ENCODE data around the gene TPCN2.
A peak's percentile ranks its signal among the peaks of the same experiment; 100 is the strongest.

TPCN2 gene

GRCh38 chr11:69095300-69095699 is 46.6 kb downstream of the TPCN2 start:
- DNase-seq (ENCODE audit: low spot score): no peak

DNA sequence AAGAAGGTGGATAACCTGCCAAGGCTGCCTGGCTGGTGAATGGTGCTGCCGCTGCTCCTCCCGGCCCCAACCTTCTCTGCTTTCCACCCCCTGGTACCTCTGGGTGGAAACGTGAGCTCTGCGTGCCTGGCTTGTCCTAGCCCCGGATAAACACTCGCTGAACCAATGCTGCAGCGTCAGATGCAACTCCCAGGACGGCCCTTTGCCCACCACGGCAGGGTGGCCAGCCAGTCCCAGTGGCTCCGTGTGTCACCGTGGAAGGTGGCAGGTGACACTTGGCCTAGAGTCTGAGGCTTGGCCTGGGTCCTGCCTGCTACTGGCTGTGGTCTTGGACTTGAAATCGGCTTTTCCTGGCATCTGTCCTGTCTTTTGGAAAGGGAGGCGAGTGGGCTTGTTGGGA is 47.7 kb downstream of the TPCN2 start:
- no peak for DNase-seq (ENCODE audit: low spot score)

GRCh38 chr11:69097263-69097662 is 48.5 kb downstream of the TPCN2 start:
- no peak for DNase-seq (ENCODE audit: low spot score)

DNA sequence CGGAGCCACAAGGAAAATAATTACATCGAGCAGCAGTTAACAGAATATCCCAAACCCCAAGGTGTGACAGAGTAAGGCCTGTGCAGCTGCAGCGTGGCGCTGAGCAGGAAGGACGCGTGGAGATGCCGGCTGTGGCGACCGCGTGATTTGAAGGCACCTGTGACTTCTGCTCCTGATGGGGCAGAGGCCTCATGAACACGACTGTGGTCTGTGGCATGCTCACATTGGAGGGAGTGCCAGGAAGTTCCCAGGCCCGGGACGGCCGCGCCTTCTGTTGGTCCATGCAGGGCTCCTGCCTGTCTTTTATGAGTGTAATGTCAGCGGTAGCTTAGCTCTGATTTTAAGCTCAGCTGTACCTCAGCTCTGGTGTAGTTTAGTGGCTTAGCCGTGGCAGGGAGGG is 50.4 kb downstream of the TPCN2 start:
- DNase-seq (ENCODE audit: low spot score): no peak

GRCh38 chr11:69100454-69101114 is 51.9 kb downstream of the TPCN2 start:
- no peak for DNase-seq (ENCODE audit: low spot score)

- peak; percentile 89 for DNase-seq (ENCODE audit: low spot score)
Observed at GRCh38 chr11:69101115-69101791, 52.5 kb downstream of the TPCN2 start.

GRCh38 chr11:69101792-69102695 is 53.3 kb downstream of the TPCN2 start:
- no peak for DNase-seq (ENCODE audit: low spot score)

DNA sequence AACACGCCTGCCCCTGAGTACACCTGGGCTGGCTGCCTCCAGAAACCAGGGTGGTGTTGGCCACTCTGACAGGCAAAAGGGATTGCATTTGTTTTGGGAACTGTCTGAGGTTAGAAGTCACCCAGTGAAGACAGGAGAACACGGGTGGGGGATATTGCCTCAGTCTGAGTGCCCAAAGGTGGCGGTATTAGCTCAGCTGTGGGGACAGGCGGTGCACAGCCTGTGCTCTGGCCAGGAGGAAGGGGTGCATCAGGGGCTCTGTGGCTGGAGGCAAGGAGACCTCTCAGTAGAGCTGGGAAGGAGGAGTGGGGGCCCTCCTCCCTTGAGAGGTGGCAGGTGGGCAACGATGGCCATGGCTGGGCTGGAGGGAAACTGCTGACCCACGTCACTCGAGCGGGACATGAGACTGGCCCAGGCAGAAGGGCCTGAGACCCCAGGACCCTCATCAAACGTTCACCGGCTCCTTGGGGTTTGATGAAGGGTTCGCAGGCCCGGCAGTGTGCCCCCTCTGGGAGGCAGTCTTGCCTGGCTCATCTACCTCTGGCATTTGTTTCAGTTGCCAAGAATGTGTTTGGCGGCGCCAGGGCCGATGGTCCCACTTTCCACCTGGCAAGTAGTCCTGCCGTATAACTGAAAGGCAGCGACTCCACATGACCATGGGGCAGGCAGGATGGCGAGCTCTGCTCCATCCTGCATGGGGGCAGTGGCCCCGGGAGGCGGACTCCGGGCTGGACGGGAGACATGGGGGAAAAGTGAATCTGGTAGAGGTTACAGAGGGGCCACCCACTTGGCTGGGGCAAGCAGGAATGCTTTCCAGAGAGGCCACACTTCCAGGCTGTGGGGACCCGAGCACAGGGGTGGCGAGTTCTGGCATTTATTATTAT is 54.2 kb downstream of the TPCN2 start:
- peak; percentile 19 for DNase-seq (ENCODE audit: low spot score)

DNA sequence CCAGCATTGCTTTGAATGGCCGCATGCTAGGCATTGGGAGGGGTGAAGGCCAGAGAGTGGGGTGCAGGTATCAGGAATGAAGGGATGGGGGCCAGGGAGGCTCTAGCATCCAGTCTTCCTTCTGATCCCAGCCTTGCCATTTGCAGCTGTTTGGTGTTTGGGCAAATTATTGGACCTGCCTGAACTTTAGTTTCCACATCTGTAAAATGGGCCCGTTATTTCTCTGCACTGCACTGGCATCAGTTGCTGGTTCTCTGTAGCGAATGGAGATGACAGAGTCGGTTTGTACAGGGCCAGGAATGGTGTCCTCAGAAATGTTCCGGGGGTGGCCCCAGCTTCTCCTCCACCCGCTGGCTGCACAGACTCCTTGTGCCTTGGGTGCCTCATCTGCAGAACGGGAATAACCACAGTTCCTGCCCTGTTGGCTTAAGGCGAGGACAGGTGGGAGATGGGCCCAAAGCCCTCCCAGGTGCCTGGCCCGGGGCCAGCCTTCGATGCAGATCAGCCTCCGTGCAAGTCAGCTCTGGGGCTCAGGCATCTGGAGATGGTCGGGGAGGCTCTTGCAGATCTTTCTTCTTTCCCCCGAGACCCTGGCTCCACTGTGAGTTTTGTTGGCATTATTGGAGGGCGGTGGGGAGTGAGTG is 55.6 kb downstream of the TPCN2 start:
- DNase-seq (ENCODE audit: low spot score): no peak

- no peak for DNase-seq (ENCODE audit: low spot score)
Observed at GRCh38 chr11:69104856-69105395, 56.2 kb downstream of the TPCN2 start.

GRCh38 chr11:69105461-69106030 is 56.8 kb downstream of the TPCN2 start:
- DNase-seq (ENCODE audit: low spot score): no peak

DNA sequence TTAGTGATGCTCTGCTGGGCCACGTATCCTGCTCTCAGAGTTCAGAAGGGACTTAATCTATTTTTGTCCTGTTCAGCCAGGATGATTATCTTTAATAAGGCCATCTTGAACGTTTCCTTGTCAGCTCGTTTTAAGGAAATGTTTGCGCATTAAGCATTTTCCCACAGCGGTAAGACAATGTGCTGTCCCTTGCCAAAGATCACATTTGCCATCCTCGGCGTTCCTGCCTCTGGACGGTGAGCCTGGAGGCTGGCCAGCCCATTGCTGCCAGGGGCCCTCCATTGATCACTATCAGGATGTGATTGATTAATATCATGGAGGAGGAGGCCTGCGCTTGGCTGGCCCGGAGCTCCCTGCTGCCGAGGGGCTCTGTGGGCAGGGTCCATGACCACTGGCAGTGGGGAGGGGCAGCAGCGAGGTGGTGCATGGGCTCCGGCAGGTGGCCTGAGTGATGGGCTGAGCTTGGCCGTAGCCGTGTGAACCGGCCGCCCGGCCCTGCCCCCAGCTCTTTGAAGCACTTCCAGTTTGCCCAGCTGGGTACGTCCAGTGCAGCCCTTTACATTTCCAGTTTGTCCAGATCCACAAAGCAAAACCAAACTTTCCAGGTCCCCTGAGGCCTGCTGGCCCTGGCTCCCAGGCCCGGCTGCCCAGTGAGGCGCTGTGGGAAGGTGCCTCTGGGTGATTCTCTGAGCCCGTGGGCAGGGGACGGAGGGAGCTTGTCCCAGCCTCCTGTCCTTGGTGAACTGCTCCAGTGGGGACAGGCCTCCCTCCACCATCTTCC is 57.5 kb downstream of the TPCN2 start:
- DNase-seq (ENCODE audit: low spot score): no peak

GRCh38 chr11:69107413-69107812 is 58.7 kb downstream of the TPCN2 start:
- no peak for DNase-seq (ENCODE audit: low spot score)

DNA sequence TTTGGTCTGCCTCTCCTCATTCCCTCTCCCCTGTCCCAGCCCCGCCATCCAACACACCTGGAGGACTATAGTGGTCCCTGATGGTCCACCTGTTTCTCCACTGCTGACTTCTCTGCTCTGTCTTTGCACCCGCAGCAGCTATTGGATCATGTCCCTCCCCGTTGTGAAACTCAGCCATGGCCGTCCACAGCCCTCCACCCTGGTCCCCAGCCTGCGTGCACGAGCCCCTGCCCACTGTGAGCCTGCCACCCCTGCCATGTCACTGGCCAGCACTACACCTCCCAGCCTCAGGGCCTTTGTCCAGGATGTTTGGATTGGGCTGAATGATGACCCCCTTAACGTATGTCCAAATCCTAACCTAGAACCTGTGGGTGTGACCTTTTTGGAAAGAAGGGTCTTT is 59.3 kb downstream of the TPCN2 start:
- DNase-seq (ENCODE audit: low spot score): no peak

- no peak for DNase-seq (ENCODE audit: low spot score)
Observed at GRCh38 chr11:69108559-69108958, 59.8 kb downstream of the TPCN2 start.

DNA sequence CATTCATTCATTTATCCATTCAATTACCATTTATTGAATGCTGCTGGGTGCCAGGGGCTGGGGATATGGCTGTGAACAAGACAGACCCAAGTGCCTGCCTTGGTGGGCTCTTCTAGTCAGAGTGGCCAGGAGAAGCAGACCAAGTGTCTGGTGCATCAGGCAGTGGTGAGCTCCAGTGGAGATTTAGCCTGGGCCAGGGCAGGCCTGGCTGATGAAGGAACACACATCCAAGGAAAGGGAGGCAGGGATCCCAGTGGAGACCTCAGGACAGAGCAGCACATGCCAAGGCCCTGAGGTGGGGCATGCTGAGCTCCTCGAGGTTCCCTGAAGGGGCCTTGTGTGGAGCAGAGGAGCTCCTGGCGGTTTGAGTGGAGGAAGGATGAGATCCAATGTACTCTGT is 60.4 kb downstream of the TPCN2 start:
- DNase-seq (ENCODE audit: low spot score): no peak

DNA sequence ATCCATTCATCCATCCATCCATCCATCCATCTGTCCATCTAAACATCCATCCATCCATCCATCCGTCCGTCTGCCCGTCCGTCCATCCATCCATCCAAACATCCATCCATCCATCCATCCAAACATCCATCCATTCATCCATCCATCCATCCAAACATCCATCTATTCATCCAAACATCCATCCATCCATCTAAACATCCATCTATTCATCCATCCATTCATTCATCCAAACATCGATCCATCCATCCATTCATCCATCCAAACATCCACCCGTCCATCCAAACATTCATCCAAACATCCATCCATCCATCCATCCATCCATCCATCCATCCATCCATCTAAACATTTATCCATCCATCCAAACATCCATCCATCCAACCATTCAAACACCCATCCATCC is 61.7 kb downstream of the TPCN2 start:
- no peak for DNase-seq (ENCODE audit: low spot score)

DNA sequence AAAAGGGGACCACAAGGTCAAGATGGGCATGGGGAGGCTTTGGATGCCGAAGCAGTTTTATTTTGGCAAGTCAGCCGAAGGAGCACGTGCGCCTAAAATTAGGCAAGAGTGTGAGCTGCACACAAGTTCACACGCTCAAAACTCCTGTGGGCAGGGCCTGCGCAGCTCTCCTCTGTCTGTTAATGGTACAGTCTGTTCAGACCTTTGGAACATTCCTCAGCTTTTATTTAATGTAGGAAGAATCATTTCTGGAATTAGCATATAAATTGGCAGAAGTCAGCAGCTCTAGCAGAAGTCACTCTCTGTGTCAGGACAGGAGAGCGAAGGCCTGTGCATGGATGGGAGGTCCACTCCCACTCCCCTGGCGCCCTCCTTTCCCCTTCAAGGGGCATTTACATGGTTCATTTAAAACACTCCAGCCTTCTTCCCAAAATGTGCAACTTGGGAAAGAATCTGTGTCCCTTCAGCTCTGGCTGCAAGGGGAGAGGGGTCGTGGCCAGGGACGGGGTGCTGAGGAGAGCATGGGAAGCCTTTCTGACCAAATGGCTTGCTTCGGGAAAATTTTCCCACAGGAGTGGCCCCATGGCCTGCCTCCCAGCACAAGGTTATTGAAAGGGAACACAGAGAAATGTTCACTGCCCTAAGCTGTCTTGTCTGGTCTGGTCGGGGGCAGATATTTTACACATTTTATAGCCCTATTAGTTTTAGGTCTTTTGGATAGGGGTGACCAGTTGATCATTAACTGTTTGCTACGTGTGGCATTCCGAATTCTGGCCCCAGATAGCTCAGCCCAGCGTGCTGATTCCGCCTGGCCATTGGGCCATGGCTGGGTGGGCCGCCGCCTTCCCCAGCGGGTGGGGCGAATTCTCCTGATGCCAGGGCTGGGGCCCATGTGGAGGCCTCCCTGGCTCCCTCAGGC is 63.2 kb downstream of the TPCN2 start:
- peak; percentile 38 for DNase-seq (ENCODE audit: low spot score)

- DNase-seq (ENCODE audit: low spot score): no peak
Observed at GRCh38 chr11:69113226-69113625, 64.5 kb downstream of the TPCN2 start.

Measured in kidney tubule cell (primary cell).